DND-41 (cell line): ENCODE measurements around the gene DEF6.

Source experiments
- CTCF ChIP-seq: IDR thresholded peaks from 2 replicates; pipeline ENCODE4 v1.5.1; 2012; ENCODE audit warnings: borderline replicate concordance, low read length, moderate library complexity, mild to moderate bottlenecking; ENCODE audit not compliant: poor library complexity, severe bottlenecking; ENCODE audit errors: extremely low read depth
- EZH2 ChIP-seq: IDR thresholded peaks from 3 replicates; pipeline ENCODE4 v1.6.1; 2012; ENCODE audit warnings: borderline replicate concordance, low read depth, mild to moderate bottlenecking, moderate library complexity, low read length, inconsistent platforms; ENCODE audit not compliant: severe bottlenecking

DNA sequence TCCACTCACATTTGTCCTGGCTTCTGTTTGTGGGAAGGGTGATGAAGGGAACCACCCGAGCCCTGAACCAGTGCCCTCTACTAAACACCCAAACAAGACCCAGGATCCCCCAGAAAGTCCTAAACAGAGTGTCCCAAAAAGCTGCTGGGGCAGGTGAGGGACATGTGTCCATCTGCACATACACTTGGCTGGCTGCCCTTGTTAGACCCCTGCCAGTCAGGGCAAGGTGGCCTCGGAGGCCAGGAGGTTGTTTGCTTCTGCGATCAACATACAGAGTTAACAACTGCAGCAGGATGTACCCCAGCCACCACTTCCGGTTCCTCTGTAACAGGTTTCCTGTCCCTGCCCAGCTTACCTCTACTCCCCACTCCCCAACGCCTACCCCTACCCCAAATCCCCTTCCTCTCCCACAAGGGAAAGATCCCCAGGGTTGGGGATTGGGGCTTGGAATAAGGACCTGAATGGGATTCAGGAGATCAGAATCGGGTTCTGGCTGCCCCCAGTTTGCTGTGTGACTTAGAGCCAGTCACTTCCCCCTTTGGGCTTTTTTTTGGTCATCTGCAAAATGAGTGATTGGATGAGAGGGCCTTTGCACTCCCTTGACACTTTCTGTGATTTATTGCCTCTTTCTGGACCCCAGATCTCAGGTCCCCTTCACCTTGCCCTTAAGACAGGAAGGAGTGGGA, 13.9 kb downstream of the DEF6 start:
- TF ChIP-seq CTCF (no peak), EZH2 (no peak)
